Stomach (tissue), 9 donors: ENCODE data around the gene NCK1. TPM values are rescaled to one million over a fixed set of nuclear protein-coding genes. Genes with fewer than 3 reads are reported as not detected.
A peak's percentile ranks its signal among the peaks of the same experiment; 100 is the strongest.
"Not testable (repeated sequence)": the region's sequence is repeated elsewhere in the genome, so short reads cannot be mapped to it uniquely, and the experiment has no call there.

Experiments used
- DNase-seq, 2 donors: peaks; one replicate each; pipeline versions ENCODE4 v3.0.0 to v3.0.0-alpha.2; 2013 to 2019
- H3K27ac ChIP-seq, 5 donors: fragments of 200-600 bp in 4 of 5; sonication (generic) in 4 of 5; one replicate each; pipeline ENCODE4 v1.5.1; 2013 to 2019; ENCODE audit warnings: mild to moderate bottlenecking in 1 of 5, moderate library complexity in 1 of 5
- H3K27me3 ChIP-seq, 3 donors: fragments of 200-600 bp; sonication (generic); one replicate each; pipeline ENCODE4 v1.5.1; 2017 to 2019; ENCODE audit warnings: mixed run types in 1 of 3
- H3K36me3 ChIP-seq, 4 donors: fragments of 200-600 bp; sonication (generic); 1 replicate in 3 of 4; 2 replicates in 1 of 4; pipeline ENCODE4 v1.5.1; 2016 to 2019
- H3K4me1 ChIP-seq, 4 donors: fragments of 200-600 bp; sonication (generic); one replicate each; pipeline ENCODE4 v1.5.1; 2016 to 2019
- H3K4me3 ChIP-seq, 4 donors: fragments of 200-600 bp; sonication (generic) in 3 of 4; one replicate each; pipeline ENCODE4 v1.5.1; 2016 to 2019; ENCODE audit warnings: mild to moderate bottlenecking in 1 of 4
- H3K9me3 ChIP-seq, 4 donors: fragments of 200-600 bp; sonication (generic); one replicate each; pipeline ENCODE4 v1.5.1; 2016 to 2019
- EP300 ChIP-seq: sonication (generic); formaldehyde crosslinking; IDR thresholded peaks from one replicate; pipeline ENCODE4 v1.6.1; 2017; ENCODE audit warnings: antibody characterized with exemption
- POLR2A ChIP-seq, 4 donors: fragments of 450-650 bp; IDR thresholded peaks; one replicate each; pipeline ENCODE4 v1.6.1; 2016; ENCODE audit warnings: antibody characterized with exemption in 4 of 4, control low read depth in 2 of 4, mild to moderate bottlenecking in 1 of 4, moderate library complexity in 1 of 4
- POLR2AphosphoS5 ChIP-seq, 3 donors: sonication (generic); formaldehyde crosslinking; IDR thresholded peaks; one replicate each; pipeline ENCODE4 v1.6.1; 2016; ENCODE audit warnings: antibody characterized with exemption in 3 of 3
- WGBS, 5 donors: extraction: QIAGEN DNeasy Blood & Tissue Kit in 3 of 5; methylation state at CpG; one replicate each; pipeline versions ENCODE4 v1.1.5 to v1.1.7; 2013 to 2018; 5-methylcytosine and 5-hydroxymethylcytosine counted together
- intact Hi-C: fragments of 100-400 bp; cut with DNase I; formaldehyde crosslinking; loops from one replicate; pipeline ENCODE4 v1.15.1; 2023; ENCODE audit warnings: low total_unique reads
- polyA plus RNA-seq, 3 donors: library from polyadenylated mRNA; stranded (reverse); fragments of 200-250 nt; gene quantifications; one replicate each; pipeline ENCODE4 v1.2.3, GENCODE V29; 2013
- total RNA-seq, 5 donors: library from RNA; depleted of rRNA; stranded (reverse); fragments of >200 nt; gene quantifications; one replicate each; pipeline versions ENCODE4 v1.1.0 to v1.2.3, GENCODE V29; 2014 to 2016
- TF ChIP-seq, protein P1 (sequence below), 7 experiments: fragments of 450-650 bp in 4 of 7; fragments of 200-600 bp in 3 of 7; sonication (generic) in 3 of 7; IDR thresholded peaks; one replicate each; pipeline ENCODE4 v1.5.1; 2016 to 2019; ENCODE audit warnings: antibody characterized with exemption in 7 of 7, control low read depth in 2 of 7, mild to moderate bottlenecking in 1 of 7
- donor health status: healthy with polysubstance abuse.
- donor health status: Bipolar disorder and iron deficiency.
- donor health status: healthy.

Gene NCK1
- total and polyA plus RNA-seq, 8 donors: 11.9 to 59.8 (median 25.2) TPM

DNA sequence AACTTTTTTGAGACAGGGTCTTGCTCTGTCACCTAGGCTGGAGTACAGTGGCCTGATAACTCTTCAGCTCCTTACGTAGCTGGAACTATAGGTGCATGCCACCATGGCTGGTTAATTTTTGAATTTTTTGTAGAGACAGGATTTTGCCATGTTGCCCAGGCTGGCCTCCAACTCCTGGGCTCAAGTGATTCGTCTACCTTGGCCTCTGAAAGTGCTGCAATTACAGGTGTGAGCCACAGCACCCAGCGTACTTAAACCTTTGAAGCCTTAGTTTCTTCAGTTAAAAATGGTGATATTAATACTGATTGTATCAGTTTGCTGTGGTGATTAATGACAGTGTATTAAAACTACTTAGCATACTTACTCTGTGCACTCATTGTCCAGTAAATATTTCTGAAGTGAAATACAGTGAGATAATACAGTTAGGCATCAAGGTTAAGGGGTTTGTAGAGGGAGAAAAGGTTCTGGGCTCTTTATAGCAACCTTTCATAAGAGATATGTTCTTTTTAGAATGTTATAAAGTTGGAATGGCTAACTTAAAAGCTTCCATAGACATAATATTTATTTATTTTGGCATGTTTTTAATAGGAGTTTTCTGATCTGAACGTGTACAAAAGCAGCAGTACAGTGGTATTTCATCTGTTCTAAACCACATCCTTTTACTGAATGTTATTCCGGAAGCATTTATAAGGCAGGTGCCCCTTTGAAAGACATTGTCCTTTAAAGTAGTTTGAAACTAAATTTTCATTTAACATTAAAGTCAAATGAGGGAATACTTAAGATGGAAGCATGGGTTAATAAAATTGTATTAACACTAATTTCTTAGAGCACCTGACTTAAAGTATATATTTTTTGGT lies 23.6 kb downstream of the NCK1 start:
- H3K27ac ChIP-seq: peak overlapping the region in 1 of 5 donors; percentile 10

DNA sequence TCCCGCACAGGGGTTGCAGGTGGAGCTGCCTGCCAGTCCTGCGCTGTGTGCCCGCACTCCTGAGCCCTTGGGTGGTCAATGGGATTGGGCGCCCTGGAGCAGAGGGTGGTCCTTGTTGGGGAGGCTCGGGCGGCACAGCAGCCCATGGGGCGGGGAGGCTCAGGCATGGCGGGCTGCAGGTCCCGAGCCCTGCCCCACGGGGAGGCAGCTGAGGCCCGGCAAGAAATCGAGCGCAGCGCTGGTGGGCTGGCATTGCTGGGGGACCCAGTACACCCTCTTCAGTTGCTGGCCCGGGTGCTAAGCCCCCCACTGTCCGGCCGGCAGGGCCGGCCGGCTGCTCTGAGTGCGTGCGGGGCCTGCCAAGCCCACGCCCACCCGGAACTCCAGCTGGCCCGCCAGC lies 27.9 kb downstream of the NCK1 start:
- Histone ChIP-seq H3K9me3 (peaks cover 0 to 13% (median 4%) of the 10 kb centered on the region in 4 donors), H3K36me3 (peaks cover 0 to 5% (median 0%) of the 10 kb centered on the region in 4 donors), H3K4me1 (peaks cover 7 to 39% (median 24%) of the 10 kb centered on the region in 4 donors), H3K27me3 (no peaks in the 10 kb centered on the region), H3K27ac (no peak overlapping the region), H3K4me3 (no peak overlapping the region)
- intact Hi-C loops: no loop called here
- TF ChIP-seq POLR2AphosphoS5 (IDR thresholded peaks at IDR 0.05): no peak
- TF ChIP-seq, protein P1, sequence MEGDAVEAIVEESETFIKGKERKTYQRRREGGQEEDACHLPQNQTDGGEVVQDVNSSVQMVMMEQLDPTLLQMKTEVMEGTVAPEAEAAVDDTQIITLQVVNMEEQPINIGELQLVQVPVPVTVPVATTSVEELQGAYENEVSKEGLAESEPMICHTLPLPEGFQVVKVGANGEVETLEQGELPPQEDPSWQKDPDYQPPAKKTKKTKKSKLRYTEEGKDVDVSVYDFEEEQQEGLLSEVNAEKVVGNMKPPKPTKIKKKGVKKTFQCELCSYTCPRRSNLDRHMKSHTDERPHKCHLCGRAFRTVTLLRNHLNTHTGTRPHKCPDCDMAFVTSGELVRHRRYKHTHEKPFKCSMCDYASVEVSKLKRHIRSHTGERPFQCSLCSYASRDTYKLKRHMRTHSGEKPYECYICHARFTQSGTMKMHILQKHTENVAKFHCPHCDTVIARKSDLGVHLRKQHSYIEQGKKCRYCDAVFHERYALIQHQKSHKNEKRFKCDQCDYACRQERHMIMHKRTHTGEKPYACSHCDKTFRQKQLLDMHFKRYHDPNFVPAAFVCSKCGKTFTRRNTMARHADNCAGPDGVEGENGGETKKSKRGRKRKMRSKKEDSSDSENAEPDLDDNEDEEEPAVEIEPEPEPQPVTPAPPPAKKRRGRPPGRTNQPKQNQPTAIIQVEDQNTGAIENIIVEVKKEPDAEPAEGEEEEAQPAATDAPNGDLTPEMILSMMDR (IDR thresholded peaks at IDR 0.05): no peak
- TF ChIP-seq EP300: no peak
- WGBS, 5 donors: 62 to 87% (median 86%) methylated on average over 3 to 24 of the region's 24 CpGs
- DNase-seq: no peak

More for the DNA sequence above, 23.6 kb downstream of the NCK1 start:
- peaks cover 0 to 5% (median 0%) of the 10 kb centered on the region in 4 donors for H3K36me3 ChIP-seq
- no peaks in the 10 kb centered on the region for H3K27me3 ChIP-seq
- no peak overlapping the region for H3K4me3 ChIP-seq
- H3K4me1 ChIP-seq: peaks cover 7 to 46% (median 16%) of the 10 kb centered on the region in 4 donors
- peaks cover 0 to 4% (median 0%) of the 10 kb centered on the region in 4 donors for H3K9me3 ChIP-seq
- intact Hi-C loops: no loop called here
- 58 to 68% (median 63%) methylated on average over 5 of the region's 5 CpGs for WGBS, 5 donors
- TF ChIP-seq POLR2A (IDR thresholded peaks at IDR 0.05): no peak
- TF ChIP-seq POLR2AphosphoS5 (IDR thresholded peaks at IDR 0.05): no peak
- TF ChIP-seq, protein P1 (IDR thresholded peaks at IDR 0.05): no peak
- TF ChIP-seq EP300: no peak
- no peak for DNase-seq

DNA sequence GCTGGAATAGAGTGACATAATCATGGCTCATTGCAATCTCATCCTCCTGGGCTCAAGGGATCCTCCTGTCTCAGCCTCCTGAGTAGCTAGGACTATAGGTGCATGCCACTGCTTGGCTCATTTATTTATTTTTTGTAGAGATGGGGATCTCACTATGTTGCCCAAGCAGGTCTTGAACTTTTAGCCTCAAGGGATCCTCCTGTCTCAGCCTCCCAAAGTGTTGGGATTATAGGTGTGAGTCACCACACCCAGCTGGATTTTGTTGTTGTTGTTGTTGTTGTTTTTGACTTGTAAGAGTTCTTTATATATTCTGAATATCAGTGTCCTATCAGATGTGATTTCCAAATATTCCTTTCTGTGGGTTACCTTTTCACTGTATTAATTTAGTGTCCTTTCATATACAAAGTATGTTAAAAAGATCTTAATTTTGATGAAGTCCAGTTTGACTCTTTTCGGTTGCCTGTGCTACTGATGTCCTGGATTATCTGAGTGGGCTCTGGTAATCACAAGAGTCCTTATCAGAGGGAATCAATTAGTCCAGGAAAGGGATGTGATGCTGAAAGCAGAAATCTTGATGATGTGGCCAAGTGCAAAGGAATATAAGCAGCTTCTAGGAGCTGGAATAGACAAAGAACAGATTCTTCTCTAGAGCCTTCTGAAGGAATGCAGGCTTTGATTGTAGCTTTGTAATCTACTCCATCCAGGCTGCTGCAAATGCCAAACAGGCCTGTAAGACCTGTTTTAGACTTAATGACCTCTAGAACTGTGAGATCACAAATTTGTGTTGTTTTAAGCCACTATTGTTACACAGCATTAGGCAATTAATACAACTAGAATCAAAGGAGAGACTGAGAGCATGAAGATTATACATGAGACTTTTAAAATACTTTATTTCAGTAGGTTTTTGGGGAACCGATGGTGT lies 30.2 kb downstream of the NCK1 start:
- 47 to 51% (median 50%) methylated on average over 2 of the region's 2 CpGs for WGBS, 5 donors
- DNase-seq: no peak
- peaks cover 0 to 5% (median 0%) of the 10 kb centered on the region in 4 donors for H3K36me3 ChIP-seq
- no peak for TF ChIP-seq POLR2AphosphoS5 (IDR thresholded peaks at IDR 0.05)
- TF ChIP-seq POLR2A (IDR thresholded peaks at IDR 0.05): no peak
- H3K27me3 ChIP-seq: no peaks in the 10 kb centered on the region
- no peak overlapping the region for H3K4me3 ChIP-seq
- intact Hi-C loops: no loop called here
- no peak overlapping the region for H3K27ac ChIP-seq
- H3K9me3 ChIP-seq: peaks cover 0 to 13% (median 4%) of the 10 kb centered on the region in 4 donors
- H3K4me1 ChIP-seq: peaks cover 7 to 32% (median 19%) of the 10 kb centered on the region in 4 donors

DNA sequence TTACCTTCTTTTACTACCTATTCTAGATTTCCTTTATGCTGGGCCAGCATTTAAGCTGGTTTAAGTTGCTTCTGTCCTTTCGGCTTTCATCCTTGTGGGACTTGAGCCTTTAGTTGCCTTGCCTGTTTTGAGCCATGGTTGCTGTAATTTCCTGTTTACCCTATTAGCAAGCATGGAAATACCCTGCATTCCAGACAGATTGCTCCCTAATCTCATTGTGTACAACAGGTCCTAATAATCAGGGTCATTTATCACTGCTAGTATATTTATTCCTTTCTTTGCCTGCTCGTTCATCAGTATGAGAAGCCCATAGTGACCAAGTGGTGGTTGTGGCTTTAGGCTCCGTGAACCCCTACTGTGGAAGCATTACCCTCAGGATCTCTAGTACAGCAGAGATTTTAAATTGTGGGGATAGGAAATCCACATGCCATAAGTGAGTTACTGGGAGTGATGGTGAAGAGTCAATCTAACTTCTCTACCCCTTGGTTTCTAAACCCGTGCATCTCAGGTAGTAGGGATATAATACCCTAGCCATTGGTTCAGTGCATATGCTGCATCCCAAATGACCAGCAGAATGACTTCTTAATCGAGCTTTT lies 31.9 kb downstream of the NCK1 start:
- H3K4me3 ChIP-seq: no peak overlapping the region
- peak in 1 of 2 donors; percentile 21 for DNase-seq
- 52 to 59% (median 54%) methylated on average over 5 of the region's 5 CpGs for WGBS, 5 donors
- intact Hi-C loops: no loop called here
- peaks cover 0 to 5% (median 0%) of the 10 kb centered on the region in 4 donors for H3K36me3 ChIP-seq
- H3K27me3 ChIP-seq: no peaks in the 10 kb centered on the region
- peaks cover 0 to 13% (median 4%) of the 10 kb centered on the region in 4 donors for H3K9me3 ChIP-seq
- peaks cover 7 to 43% (median 26%) of the 10 kb centered on the region in 4 donors for H3K4me1 ChIP-seq
- TF ChIP-seq, protein P1 (IDR thresholded peaks at IDR 0.05): no peak
- peak in 2 of 3 donors; percentile 31 to 62 for TF ChIP-seq POLR2AphosphoS5 (IDR thresholded peaks at IDR 0.05)
- H3K27ac ChIP-seq: peak overlapping the region in 2 of 5 donors; percentile 48 to 58

DNA sequence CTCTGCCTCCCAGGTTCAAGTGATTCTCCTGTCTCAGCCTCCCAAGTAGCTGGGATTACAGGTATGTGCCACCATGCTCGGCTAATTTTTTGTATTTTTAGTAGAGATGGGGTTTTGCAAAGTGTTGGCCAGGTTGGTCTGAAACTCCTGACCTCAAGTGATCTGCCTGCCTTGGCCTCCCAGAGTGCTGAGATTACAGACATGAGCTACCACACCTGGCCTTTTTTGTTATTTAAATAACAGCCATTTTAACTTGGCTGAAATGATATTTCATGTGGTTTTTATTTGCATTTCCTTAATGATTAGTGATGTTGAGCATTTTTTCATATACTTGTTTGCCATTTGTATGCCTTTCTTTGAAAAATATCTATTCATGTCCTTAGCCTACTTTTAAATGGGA lies 35.2 kb downstream of the NCK1 start:
- intact Hi-C loops, H3K9me3 ChIP-seq, H3K36me3 ChIP-seq, H3K27ac ChIP-seq, H3K27me3 ChIP-seq, DNase-seq, H3K4me3 ChIP-seq: not testable (repeated sequence)
- WGBS, 5 donors: 60 to 91% (median 77%) methylated on average over 1 of the region's 1 CpG
- H3K4me1 ChIP-seq: peaks cover 16 to 70% (median 35%) of the 10 kb centered on the region in 4 donors
